ENCODE measurements around the gene TOP1. TPM values are rescaled to one million over a fixed set of nuclear protein-coding genes. Genes with fewer than 3 reads are reported as not detected.

The TOP1 gene
- total RNA-seq, 1 donor from 2014 or later = 9.4 TPM

DNA sequence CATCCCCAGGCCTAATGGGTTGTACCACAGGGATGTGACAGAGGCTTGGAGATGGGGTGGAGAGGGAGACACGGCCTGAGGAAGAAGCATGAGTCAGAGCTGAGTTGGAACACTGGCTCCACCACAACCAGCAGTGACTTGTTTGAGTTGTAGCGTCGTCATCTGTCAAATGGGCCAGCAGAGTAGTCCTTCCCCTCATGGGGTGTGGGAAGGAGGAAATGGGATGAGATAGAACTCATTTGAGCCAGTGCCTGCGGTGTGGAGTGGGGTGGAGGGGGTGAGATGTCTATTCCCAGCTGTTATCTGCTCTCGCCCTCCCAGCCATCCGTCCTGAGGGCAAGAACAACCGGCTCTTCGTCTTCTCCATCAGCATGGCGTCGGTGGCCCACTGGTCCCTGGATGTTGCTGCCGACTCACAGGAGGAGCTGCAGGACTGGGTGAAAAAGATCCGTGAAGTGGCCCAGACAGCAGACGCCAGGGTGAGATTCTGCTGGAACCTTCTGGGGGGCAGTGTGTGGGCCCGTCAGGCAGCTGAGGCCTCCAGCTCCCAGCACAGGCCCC lies 141.2 kb downstream of the TOP1 start:
- Histone ChIP-seq H3K27ac (peak overlapping the region; percentile 19 to 42), H3K27me3 (no peaks in the 10 kb centered on the region), H3K9me3 (no peaks in the 10 kb centered on the region), H3K4me3 (no peak overlapping the region), H3K36me3 (peaks cover 75 to 94% of the 10 kb centered on the region in 2 donors), H3K4me1 (peaks cover 3 to 23% of the 10 kb centered on the region in 2 donors)
- TF ChIP-seq, protein P1, sequence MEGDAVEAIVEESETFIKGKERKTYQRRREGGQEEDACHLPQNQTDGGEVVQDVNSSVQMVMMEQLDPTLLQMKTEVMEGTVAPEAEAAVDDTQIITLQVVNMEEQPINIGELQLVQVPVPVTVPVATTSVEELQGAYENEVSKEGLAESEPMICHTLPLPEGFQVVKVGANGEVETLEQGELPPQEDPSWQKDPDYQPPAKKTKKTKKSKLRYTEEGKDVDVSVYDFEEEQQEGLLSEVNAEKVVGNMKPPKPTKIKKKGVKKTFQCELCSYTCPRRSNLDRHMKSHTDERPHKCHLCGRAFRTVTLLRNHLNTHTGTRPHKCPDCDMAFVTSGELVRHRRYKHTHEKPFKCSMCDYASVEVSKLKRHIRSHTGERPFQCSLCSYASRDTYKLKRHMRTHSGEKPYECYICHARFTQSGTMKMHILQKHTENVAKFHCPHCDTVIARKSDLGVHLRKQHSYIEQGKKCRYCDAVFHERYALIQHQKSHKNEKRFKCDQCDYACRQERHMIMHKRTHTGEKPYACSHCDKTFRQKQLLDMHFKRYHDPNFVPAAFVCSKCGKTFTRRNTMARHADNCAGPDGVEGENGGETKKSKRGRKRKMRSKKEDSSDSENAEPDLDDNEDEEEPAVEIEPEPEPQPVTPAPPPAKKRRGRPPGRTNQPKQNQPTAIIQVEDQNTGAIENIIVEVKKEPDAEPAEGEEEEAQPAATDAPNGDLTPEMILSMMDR (IDR thresholded peaks at IDR 0.05) = no peak
- intact Hi-C loops (cut with DNase I) = loop anchor here (5.0 kb wide), 1 partner anchor 242 kb away; no protein-coding TSS in a partner anchor
- DNase-seq (ENCODE audit: low spot score in 2 of 2) = peak in 1 of 2 donors; percentile 63

DNA sequence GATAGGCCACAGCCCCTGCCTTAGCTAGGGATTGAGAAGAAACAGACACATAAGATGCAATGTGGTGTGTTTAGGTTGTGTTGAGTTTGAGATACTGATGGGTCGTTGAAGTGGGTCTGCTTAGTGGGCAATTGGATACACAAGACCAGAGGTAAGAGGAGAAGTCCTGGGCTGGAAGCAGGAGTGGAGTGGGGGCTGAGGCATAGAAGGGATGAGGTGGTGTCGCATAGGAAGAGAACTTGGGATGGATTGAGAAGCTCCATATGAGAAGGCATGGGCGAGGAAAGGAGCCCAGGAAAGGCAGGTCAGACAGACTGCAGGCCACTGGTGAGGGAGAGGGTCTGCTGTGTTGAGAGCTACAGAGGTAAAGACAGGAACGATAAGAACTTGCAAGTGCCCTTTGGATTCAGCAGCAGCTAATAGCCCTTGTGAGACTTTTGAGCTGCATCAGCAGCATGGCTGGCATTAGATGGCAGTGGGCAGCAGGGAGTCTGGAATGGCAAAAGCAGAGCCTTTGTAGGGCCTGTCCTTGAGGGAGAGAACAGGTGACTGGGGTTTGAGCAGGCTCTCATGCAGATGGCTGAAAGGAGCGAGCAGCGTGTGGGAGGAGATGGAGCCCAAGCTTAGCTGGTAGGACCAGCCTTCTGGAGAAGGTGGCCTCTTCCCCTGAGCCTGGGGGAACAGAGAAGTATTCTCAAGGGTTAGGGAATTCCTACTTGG lies 141.9 kb downstream of the TOP1 start:
- H3K4me1 ChIP-seq = peaks cover 3 to 30% of the 10 kb centered on the region in 2 donors
- peaks cover 68 to 87% of the 10 kb centered on the region in 2 donors for H3K36me3 ChIP-seq
- peak in 1 of 2 donors; percentile 51 for DNase-seq (ENCODE audit: low spot score in 2 of 2)

GRCh38 chr20:41171736-41172295 lies 143.2 kb downstream of the TOP1 start:
- H3K27ac ChIP-seq = peak overlapping the region; percentile 63 to 82
- DNase-seq (ENCODE audit: low spot score in 2 of 2) = peak in 1 of 2 donors; percentile 45
- TF ChIP-seq, protein P1 (IDR thresholded peaks at IDR 0.05) = no peak
- H3K36me3 ChIP-seq = peaks cover 55 to 74% of the 10 kb centered on the region in 2 donors
- H3K4me1 ChIP-seq = peaks cover 8 to 42% of the 10 kb centered on the region in 2 donors
- no peaks in the 10 kb centered on the region for H3K9me3 ChIP-seq
- intact Hi-C loops (cut with DNase I) = loop anchor here (2.0 to 5.0 kb wide), 2 partner anchors 35 to 240 kb away; partner anchors contain the start of gene PLCG1
- H3K27me3 ChIP-seq = no peaks in the 10 kb centered on the region
- no peak overlapping the region for H3K4me3 ChIP-seq

More for the DNA sequence above, 141.9 kb downstream of the TOP1 start:
- Histone ChIP-seq H3K27ac (peak overlapping the region; percentile 20 to 42), H3K9me3 (no peaks in the 10 kb centered on the region), H3K27me3 (no peaks in the 10 kb centered on the region), H3K4me3 (no peak overlapping the region)
- intact Hi-C loops (cut with DNase I) = loop anchor here (5.0 kb wide), 1 partner anchor 242 kb away; no protein-coding TSS in a partner anchor
- TF ChIP-seq, protein P1 (IDR thresholded peaks at IDR 0.05) = no peak

DNA sequence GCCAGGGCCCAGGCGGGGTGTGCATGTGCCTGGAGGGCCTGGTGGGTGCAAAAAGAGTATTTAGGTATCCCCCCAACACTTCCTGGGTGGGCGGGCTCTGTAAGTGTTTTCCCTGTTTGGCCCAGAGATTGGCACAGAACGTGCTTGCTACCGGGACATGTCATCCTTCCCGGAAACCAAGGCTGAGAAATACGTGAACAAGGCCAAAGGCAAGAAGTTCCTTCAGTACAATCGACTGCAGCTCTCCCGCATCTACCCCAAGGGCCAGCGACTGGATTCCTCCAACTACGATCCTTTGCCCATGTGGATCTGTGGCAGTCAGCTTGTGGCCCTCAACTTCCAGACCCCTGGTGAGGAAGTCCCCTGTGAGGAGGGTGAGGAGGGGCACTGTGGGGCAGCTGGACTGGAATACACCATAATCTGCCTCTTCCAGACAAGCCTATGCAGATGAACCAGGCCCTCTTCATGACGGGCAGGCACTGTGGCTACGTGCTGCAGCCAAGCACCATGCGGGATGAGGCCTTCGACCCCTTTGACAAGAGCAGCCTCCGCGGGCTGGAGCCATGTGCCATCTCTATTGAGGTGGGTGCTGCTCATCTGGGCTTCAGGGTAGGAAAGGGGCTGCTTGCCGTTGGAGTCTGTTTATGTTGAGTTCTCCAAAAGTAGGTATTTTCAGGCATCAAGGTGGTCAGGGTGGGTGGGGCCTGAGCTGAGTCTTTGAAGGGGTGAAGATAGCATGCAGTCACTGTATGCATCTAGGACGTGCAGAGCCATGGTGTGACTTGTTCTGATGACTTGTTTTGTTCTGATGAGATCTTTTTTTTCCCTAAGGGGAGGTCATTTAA lies 143.9 kb downstream of the TOP1 start:
- DNase-seq (ENCODE audit: low spot score in 2 of 2) = peak in 1 of 2 donors; percentile 69
- TF ChIP-seq, protein P1 (IDR thresholded peaks at IDR 0.05) = no peak
- intact Hi-C loops (cut with DNase I) = loop anchor here (1.0 to 5.0 kb wide), 4 partner anchors 36 to 240 kb away; partner anchors contain the start of genes LPIN3 and PLCG1
- Histone ChIP-seq H3K27ac (peak overlapping the region; percentile 63 to 82), H3K9me3 (no peaks in the 10 kb centered on the region), H3K4me3 (no peak overlapping the region), H3K27me3 (no peaks in the 10 kb centered on the region), H3K36me3 (peaks cover 48 to 67% of the 10 kb centered on the region in 2 donors), H3K4me1 (peaks cover 8 to 48% of the 10 kb centered on the region in 2 donors)

- H3K36me3 ChIP-seq = peaks cover 41 to 60% of the 10 kb centered on the region in 2 donors
Measured at GRCh38 chr20:41173161-41173721, 144.6 kb downstream of the TOP1 start.

More at GRCh38 chr20:41173161-41173721, 144.6 kb downstream of the TOP1 start:
- DNase-seq (ENCODE audit: low spot score in 2 of 2) = peak; percentile 40 to 91
- no peaks in the 10 kb centered on the region for H3K9me3 ChIP-seq
- TF ChIP-seq, protein P1 (IDR thresholded peaks at IDR 0.05) = peak; percentile 86 to 96 (median 90)
- no peak overlapping the region for H3K4me3 ChIP-seq
- peak overlapping the region; percentile 82 to 83 for H3K27ac ChIP-seq
- no peaks in the 10 kb centered on the region for H3K27me3 ChIP-seq
- H3K4me1 ChIP-seq = peaks cover 8 to 54% of the 10 kb centered on the region in 2 donors
- intact Hi-C loops (cut with DNase I) = loop anchor here (1.0 to 5.0 kb wide), 4 partner anchors 36 to 239 kb away; partner anchors contain the start of genes LPIN3 and PLCG1
